Left lung (tissue), 8 donors: Measurements from ENCODE around the gene CCDC32. TPM values are rescaled to one million over a fixed set of nuclear protein-coding genes. Genes with fewer than 3 reads are reported as not detected.

Source experiments
- polyA plus RNA-seq, 6 donors: library from polyadenylated mRNA; unstranded; fragments of 120-200 nt; gene quantifications; one replicate each; pipeline ENCODE4 v1.2.1, GENCODE V29; 2013; ENCODE audit not compliant: insufficient read length in 6 of 6
- total RNA-seq, 2 donors: library from RNA; stranded (reverse); fragmentation: NEBNext Ultra II Directional; extraction: Animal tissue kit (Norgen Biotek cat#: 25700); gene quantifications; one replicate each; pipeline ENCODE4 v1.2.1, GENCODE V29; 2021
- donor health status: DM: no; HTN: yes; CAD: no.
- donor health status: DM: no; HTN: no; CAD: no.

The CCDC32 gene
- total and polyA plus RNA-seq, 8 donors = 19.4 to 31.6 (median 28.8) TPM

Other genes starting within 250 kb of the CCDC32 start
- gene INAFM2, start 241.3 kb downstream of the CCDC32 start, total RNA-seq = 10 to 100 TPM; 27.1 to 37.1 TPM
- 10 to 100 TPM; 20.5 to 31.1 (median 22.7) TPM for gene INAFM2, start 241.3 kb downstream of the CCDC32 start, polyA plus RNA-seq
- 10 to 100 TPM; 31.7 to 65.4 TPM for gene CCDC9B, start 224.1 kb downstream of the CCDC32 start, total RNA-seq
- 10 to 100 TPM in 1 of 6 donors, 1 to 10 TPM in 5; 4.5 to 10.7 (median 7.5) TPM for gene CCDC9B, start 224.1 kb downstream of the CCDC32 start, polyA plus RNA-seq
- not detected for gene PHGR1, start 214.0 kb downstream of the CCDC32 start, total RNA-seq
- gene PHGR1, start 214.0 kb downstream of the CCDC32 start, polyA plus RNA-seq = not detected
- 1 to 10 TPM in 1 of 2 donors, under 1 TPM in 1; 0.65 to 2.5 TPM for gene DISP2, start 206.8 kb downstream of the CCDC32 start, total RNA-seq
- 1 to 10 TPM in 5 of 6 donors, under 1 TPM in 1; 0.61 to 3.1 (median 1.6) TPM for gene DISP2, start 206.8 kb downstream of the CCDC32 start, polyA plus RNA-seq
- 10 to 100 TPM; 14.2 to 32.2 TPM for gene KNSTRN, start 182.3 kb downstream of the CCDC32 start, total RNA-seq
- 10 to 100 TPM; 25.2 to 46.2 (median 31.8) TPM for gene KNSTRN, start 182.3 kb downstream of the CCDC32 start, polyA plus RNA-seq
- 100 to 1,000 TPM in 1 of 2 donors, 10 to 100 TPM in 1; 61.9 to 104 TPM for gene IVD, start 159.2 kb downstream of the CCDC32 start, total RNA-seq
- gene IVD, start 159.2 kb downstream of the CCDC32 start, polyA plus RNA-seq = 100 to 1,000 TPM in 5 of 6 donors, 10 to 100 TPM in 1; 87.4 to 132 (median 117) TPM
- 10 to 100 TPM; 23.7 to 27.2 TPM for gene BAHD1, start 124.1 kb downstream of the CCDC32 start, total RNA-seq
- 10 to 100 TPM; 11.4 to 18.0 (median 14.8) TPM for gene BAHD1, start 124.1 kb downstream of the CCDC32 start, polyA plus RNA-seq
- gene CHST14, start 94.1 kb downstream of the CCDC32 start, total RNA-seq = 10 to 100 TPM; 15.1 to 20.2 TPM
- 10 to 100 TPM; 33.8 to 44.1 (median 39.4) TPM for gene CHST14, start 94.1 kb downstream of the CCDC32 start, polyA plus RNA-seq
- gene RPUSD2, start 4.3 kb upstream of the CCDC32 start, total RNA-seq = 1 to 10 TPM; 5.8 to 6.6 TPM
- 10 to 100 TPM in 1 of 6 donors, 1 to 10 TPM in 5; 5.3 to 10.2 (median 8.1) TPM for gene RPUSD2, start 4.3 kb upstream of the CCDC32 start, polyA plus RNA-seq
- 1 to 10 TPM; 2.7 to 5.9 TPM for gene KNL1, start 29.2 kb upstream of the CCDC32 start, total RNA-seq
- 10 to 100 TPM; 13.6 to 31.6 (median 20.0) TPM for gene KNL1, start 29.2 kb upstream of the CCDC32 start, polyA plus RNA-seq
- 1 to 10 TPM; 4.4 to 4.8 TPM for gene RAD51, start 130.1 kb upstream of the CCDC32 start, total RNA-seq
- 10 to 100 TPM in 5 of 6 donors, 1 to 10 TPM in 1; 8.9 to 15.6 (median 13.0) TPM for gene RAD51, start 130.1 kb upstream of the CCDC32 start, polyA plus RNA-seq
- gene RMDN3, start 190.2 kb upstream of the CCDC32 start, total RNA-seq = 10 to 100 TPM; 60.4 to 83.1 TPM
- 10 to 100 TPM; 30.8 to 40.1 (median 33.9) TPM for gene RMDN3, start 190.2 kb upstream of the CCDC32 start, polyA plus RNA-seq
- 10 to 100 TPM; 42.1 to 61.5 TPM for gene GCHFR, start 199.0 kb upstream of the CCDC32 start, total RNA-seq
- gene GCHFR, start 199.0 kb upstream of the CCDC32 start, polyA plus RNA-seq = 10 to 100 TPM; 12.7 to 18.6 (median 15.7) TPM
- gene C15orf62, start 204.9 kb upstream of the CCDC32 start, total RNA-seq = under 1 TPM; 0.32 to 0.71 TPM
- gene C15orf62, start 204.9 kb upstream of the CCDC32 start, polyA plus RNA-seq = 1 to 10 TPM; 3.2 to 4.6 (median 4.0) TPM
- gene ZFYVE19, start 242.0 kb upstream of the CCDC32 start, total RNA-seq = 10 to 100 TPM; 23.6 to 26.2 TPM
- gene ZFYVE19, start 242.0 kb upstream of the CCDC32 start, polyA plus RNA-seq = 10 to 100 TPM; 29.4 to 32.3 (median 30.6) TPM
- 10 to 100 TPM; 24.3 to 32.6 TPM for gene DNAJC17, start 242.4 kb upstream of the CCDC32 start, total RNA-seq
- 10 to 100 TPM; 36.1 to 50.1 (median 44.0) TPM for gene DNAJC17, start 242.4 kb upstream of the CCDC32 start, polyA plus RNA-seq